Esophagus squamous epithelium (tissue), 5 donors: ENCODE data around the gene RAD51D. TPM values are rescaled to one million over a fixed set of nuclear protein-coding genes. Genes with fewer than 3 reads are reported as not detected.

Experiments used
- DNase-seq: peaks from one replicate; lab custom pipeline; 2025; lab: John Stamatoyannopoulos, UW
- H3K27ac ChIP-seq, 4 donors: fragments of 200-600 bp; sonication (generic); one replicate each; pipeline ENCODE4 v1.5.1; 2016 to 2019; ENCODE audit warnings: mild to moderate bottlenecking in 1 of 4
- H3K27me3 ChIP-seq, 4 donors: fragments of 200-600 bp; sonication (generic); 1 replicate in 3 of 4; 2 replicates in 1 of 4; pipeline versions ENCODE4 v1.5.1 to v1.6.0; 2017 to 2021; ENCODE audit warnings: antibody characterized with exemption in 1 of 4
- H3K36me3 ChIP-seq, 3 donors: fragments of 200-600 bp; sonication (generic); one replicate each; pipeline ENCODE4 v1.5.1; 2016 to 2019
- H3K4me1 ChIP-seq, 3 donors: fragments of 200-600 bp; sonication (generic); one replicate each; pipeline ENCODE4 v1.5.1; 2017 to 2019
- H3K4me3 ChIP-seq, 4 donors: fragments of 200-600 bp; sonication (generic); 1 replicate in 3 of 4; 2 replicates in 1 of 4; pipeline ENCODE4 v1.5.1; 2016 to 2019; ENCODE audit warnings: mild to moderate bottlenecking in 2 of 4, moderate library complexity in 1 of 4
- H3K9me3 ChIP-seq, 3 donors: fragments of 200-600 bp; sonication (generic); one replicate each; pipeline ENCODE4 v1.5.1; 2016 to 2019
- POLR2A ChIP-seq, 4 donors: fragments of 450-650 bp; IDR thresholded peaks; one replicate each; pipeline ENCODE4 v1.6.1; 2017; ENCODE audit warnings: antibody characterized with exemption in 4 of 4, mild to moderate bottlenecking in 4 of 4, moderate library complexity in 3 of 4
- WGBS, 2 donors: methylation state at CpG; one replicate each; pipeline ENCODE4 v1.1.5; 2018; 5-methylcytosine and 5-hydroxymethylcytosine counted together
- intact Hi-C: fragments of 100-400 bp; cut with DNase I; formaldehyde crosslinking; loops from one replicate; pipeline ENCODE4 v1.15.0; 2022
- total RNA-seq, 4 donors: library from RNA; depleted of rRNA; stranded (reverse); fragments of >200 nt; gene quantifications; one replicate each; pipeline ENCODE4 v1.1.0, GENCODE V29; 2016
- TF ChIP-seq, protein P1 (sequence below), 6 experiments: fragments of 450-650 bp in 4 of 6; fragments of 200-600 bp in 2 of 6; sonication (generic) in 2 of 6; IDR thresholded peaks; one replicate each; pipeline ENCODE4 v1.5.1; 2016 to 2019; ENCODE audit warnings: antibody characterized with exemption in 6 of 6, mild to moderate bottlenecking in 4 of 6, moderate library complexity in 4 of 6
- donor health status: DM: yes; HTN: yes; CAD: no.

RAD51D gene
- total RNA-seq, 4 donors from 2014 or later: 2.4 to 7.1 (median 6.0) TPM

- no peak for TF ChIP-seq POLR2A (IDR thresholded peaks at IDR 0.05)
- TF ChIP-seq, protein P1, sequence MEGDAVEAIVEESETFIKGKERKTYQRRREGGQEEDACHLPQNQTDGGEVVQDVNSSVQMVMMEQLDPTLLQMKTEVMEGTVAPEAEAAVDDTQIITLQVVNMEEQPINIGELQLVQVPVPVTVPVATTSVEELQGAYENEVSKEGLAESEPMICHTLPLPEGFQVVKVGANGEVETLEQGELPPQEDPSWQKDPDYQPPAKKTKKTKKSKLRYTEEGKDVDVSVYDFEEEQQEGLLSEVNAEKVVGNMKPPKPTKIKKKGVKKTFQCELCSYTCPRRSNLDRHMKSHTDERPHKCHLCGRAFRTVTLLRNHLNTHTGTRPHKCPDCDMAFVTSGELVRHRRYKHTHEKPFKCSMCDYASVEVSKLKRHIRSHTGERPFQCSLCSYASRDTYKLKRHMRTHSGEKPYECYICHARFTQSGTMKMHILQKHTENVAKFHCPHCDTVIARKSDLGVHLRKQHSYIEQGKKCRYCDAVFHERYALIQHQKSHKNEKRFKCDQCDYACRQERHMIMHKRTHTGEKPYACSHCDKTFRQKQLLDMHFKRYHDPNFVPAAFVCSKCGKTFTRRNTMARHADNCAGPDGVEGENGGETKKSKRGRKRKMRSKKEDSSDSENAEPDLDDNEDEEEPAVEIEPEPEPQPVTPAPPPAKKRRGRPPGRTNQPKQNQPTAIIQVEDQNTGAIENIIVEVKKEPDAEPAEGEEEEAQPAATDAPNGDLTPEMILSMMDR (IDR thresholded peaks at IDR 0.05): no peak
- peaks cover 3 to 79% (median 16%) of the 10 kb centered on the region in 3 donors for H3K4me1 ChIP-seq
- H3K9me3 ChIP-seq: no peaks in the 10 kb centered on the region
- intact Hi-C loops: no loop called here
- H3K4me3 ChIP-seq: no peak overlapping the region
- H3K27ac ChIP-seq: peak overlapping the region; percentile 2 to 97 (median 54)
- H3K36me3 ChIP-seq: no peaks in the 10 kb centered on the region
- no peak for DNase-seq
- H3K27me3 ChIP-seq: no peaks in the 10 kb centered on the region
- WGBS, 2 donors: 94 to 100% methylated on average over 1 of the region's 1 CpG
These were observed 39.9 kb downstream of the RAD51D start for GRCh38 chr17:35079547-35080423.

DNA sequence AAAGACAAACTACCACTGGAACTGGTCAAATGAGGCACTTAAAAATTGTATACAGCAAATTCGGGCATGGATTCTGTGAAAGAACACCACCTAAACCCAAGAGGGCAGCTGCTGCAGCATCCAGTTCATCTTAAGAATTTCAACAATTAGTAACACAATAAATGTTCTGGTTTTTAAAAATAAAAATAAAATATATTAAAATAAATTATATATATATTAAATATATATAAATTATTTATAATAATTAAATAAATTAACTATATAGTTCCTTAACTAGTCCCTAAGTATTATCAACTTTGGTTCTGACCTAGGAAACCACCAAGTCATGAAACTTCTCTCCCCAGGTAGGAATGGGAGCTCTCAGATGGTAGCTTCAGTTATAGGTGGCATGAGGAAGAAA, 42.8 kb downstream of the RAD51D start:
- H3K4me1 ChIP-seq: peaks cover 0 to 59% (median under 1%) of the 10 kb centered on the region in 3 donors
- intact Hi-C loops: no loop called here
- H3K4me3 ChIP-seq: no peak overlapping the region
- no peak overlapping the region for H3K27ac ChIP-seq
- no peak for TF ChIP-seq POLR2A (IDR thresholded peaks at IDR 0.05)
- TF ChIP-seq, protein P1 (IDR thresholded peaks at IDR 0.05): no peak
- WGBS, 2 donors: 82 to 87% methylated on average over 1 of the region's 1 CpG
- no peak for DNase-seq
- H3K36me3 ChIP-seq: no peaks in the 10 kb centered on the region
- H3K9me3 ChIP-seq: no peaks in the 10 kb centered on the region
- no peaks in the 10 kb centered on the region for H3K27me3 ChIP-seq

GRCh38 chr17:35074711-35075707, 44.7 kb downstream of the RAD51D start:
- Histone ChIP-seq H3K4me1 (peaks cover 0 to 40% (median 0%) of the 10 kb centered on the region in 3 donors), H3K36me3 (peaks cover 0 to 14% (median 0%) of the 10 kb centered on the region in 3 donors), H3K27ac (peak overlapping the region in 1 of 4 donors; percentile 13), H3K9me3 (no peaks in the 10 kb centered on the region), H3K4me3 (no peak overlapping the region), H3K27me3 (no peaks in the 10 kb centered on the region)
- intact Hi-C loops: no loop called here
- WGBS, 2 donors: 71 to 72% methylated on average over 2 of the region's 2 CpGs
- TF ChIP-seq, protein P1 (IDR thresholded peaks at IDR 0.05): no peak
- no peak for TF ChIP-seq POLR2A (IDR thresholded peaks at IDR 0.05)
- DNase-seq: no peak

GRCh38 chr17:35073991-35074627, 45.6 kb downstream of the RAD51D start:
- Histone ChIP-seq H3K9me3 (no peaks in the 10 kb centered on the region), H3K27me3 (no peaks in the 10 kb centered on the region), H3K27ac (peak overlapping the region in 1 of 4 donors; percentile 13), H3K36me3 (peaks cover 0 to 20% (median 0%) of the 10 kb centered on the region in 3 donors), H3K4me3 (no peak overlapping the region), H3K4me1 (peaks cover 0 to 31% (median 0%) of the 10 kb centered on the region in 3 donors)
- no peak for DNase-seq
- TF ChIP-seq, protein P1 (IDR thresholded peaks at IDR 0.05): no peak
- no peak for TF ChIP-seq POLR2A (IDR thresholded peaks at IDR 0.05)
- 51 to 66% methylated on average over 5 of the region's 5 CpGs for WGBS, 2 donors
- intact Hi-C loops: no loop called here
